ENCODE data around the gene FBXO44. TPM values are rescaled to one million over a fixed set of nuclear protein-coding genes. Genes with fewer than 3 reads are reported as not detected.

The FBXO44 gene
- total and polyA plus RNA-seq, 10 of the 15 experiments (the other 5 are each of a cell fraction or from before 2014, with no cell fraction given): 0.77 to 22.4 (median 8.2) TPM

DNA sequence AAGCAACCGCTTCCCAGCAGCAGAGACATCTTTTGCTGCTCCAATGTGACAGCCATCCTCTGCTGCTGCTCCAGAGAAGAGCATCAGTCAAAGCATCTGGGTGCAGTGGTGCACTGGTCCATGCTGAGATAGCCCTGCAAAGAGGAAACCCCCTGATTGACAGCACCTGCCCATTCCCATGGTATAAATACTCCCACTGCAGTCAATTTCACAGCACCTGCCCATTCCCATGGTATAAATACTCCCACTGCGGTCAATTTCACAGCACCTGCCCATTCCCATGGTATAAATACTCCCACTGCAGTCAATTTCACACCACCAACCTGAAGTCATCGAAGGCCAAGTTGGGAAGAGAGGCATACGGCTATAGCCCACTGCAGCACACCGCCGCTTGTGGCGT, 25.9 kb upstream of the FBXO44 start:
- Histone ChIP-seq H3K9ac (ENCODE audit: control insufficient read depth, insufficient read depth, low read length) (no peak overlapping the region), H2AFZ (ENCODE audit: control insufficient read depth, low read depth, low read length) (no peak overlapping the region), H3K36me3 (ENCODE audit: control insufficient read depth in 2 of 2, insufficient read depth in 2 of 2, low read length in 1 of 2) (no peaks in the 10 kb centered on the region), H3K79me2 (ENCODE audit: control insufficient read depth, insufficient read depth, low read length) (no peaks in the 10 kb centered on the region), H4K20me1 (ENCODE audit: control insufficient read depth, insufficient read depth) (no peaks in the 10 kb centered on the region), H3K9me3 (replicated peaks; ENCODE audit: control insufficient read depth, insufficient read depth, low read length) (no peaks in the 10 kb centered on the region), H3K4me2 (ENCODE audit: control insufficient read depth, insufficient read depth) (no peak overlapping the region), H3K27me3 (replicated peaks in 1 of 2; ENCODE audit: control insufficient read depth in 2 of 2, insufficient read depth in 2 of 2, low read length in 1 of 2) (peaks cover 0 to 5% of the 10 kb centered on the region in 2 experiments; a peak in 2 of 4 replicates), H3K4me3 (no peak overlapping the region), H3K27ac (ENCODE audit: control insufficient read depth, insufficient read depth) (no peak overlapping the region), H3K4me1 (ENCODE audit: control insufficient read depth, insufficient read depth, low read length) (no peaks in the 10 kb centered on the region)
- CTCF ChIA-PET: interaction anchor here (2.2 kb wide), 1 partner anchor 14 kb away, joined by 6 read pairs; no protein-coding TSS in a partner anchor
- TF ChIP-seq RB1 (IDR thresholded peaks at IDR 0.05; ENCODE audit: borderline replicate concordance) (no peak), POU2F2 (IDR thresholded peaks at IDR 0.05; ENCODE audit: borderline replicate concordance, low read depth, low read length) (no peak), TCF7 (IDR thresholded peaks at IDR 0.05; ENCODE audit: borderline replicate concordance) (no peak), FOXK2 (IDR thresholded peaks at IDR 0.05) (no peak), CBX3 (IDR thresholded peaks at IDR 0.05; ENCODE audit: borderline replicate concordance, low read depth) (no peak), PAX8 (IDR thresholded peaks at IDR 0.05) (no peak), BRCA1 (IDR thresholded peaks at IDR 0.05; ENCODE audit: low read depth, low read length) (no peak), EED (IDR thresholded peaks at IDR 0.05; ENCODE audit: low read depth) (no peak)
- TF ChIP-seq, protein P1, sequence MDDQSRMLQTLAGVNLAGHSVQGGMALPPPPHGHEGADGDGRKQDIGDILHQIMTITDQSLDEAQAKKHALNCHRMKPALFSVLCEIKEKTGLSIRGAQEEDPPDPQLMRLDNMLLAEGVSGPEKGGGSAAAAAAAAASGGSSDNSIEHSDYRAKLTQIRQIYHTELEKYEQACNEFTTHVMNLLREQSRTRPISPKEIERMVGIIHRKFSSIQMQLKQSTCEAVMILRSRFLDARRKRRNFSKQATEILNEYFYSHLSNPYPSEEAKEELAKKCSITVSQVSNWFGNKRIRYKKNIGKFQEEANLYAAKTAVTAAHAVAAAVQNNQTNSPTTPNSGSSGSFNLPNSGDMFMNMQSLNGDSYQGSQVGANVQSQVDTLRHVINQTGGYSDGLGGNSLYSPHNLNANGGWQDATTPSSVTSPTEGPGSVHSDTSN (IDR thresholded peaks at IDR 0.05; ENCODE audit: insufficient replicate concordance, low read depth, low read length): no peak
- TF ChIP-seq, protein P2, sequence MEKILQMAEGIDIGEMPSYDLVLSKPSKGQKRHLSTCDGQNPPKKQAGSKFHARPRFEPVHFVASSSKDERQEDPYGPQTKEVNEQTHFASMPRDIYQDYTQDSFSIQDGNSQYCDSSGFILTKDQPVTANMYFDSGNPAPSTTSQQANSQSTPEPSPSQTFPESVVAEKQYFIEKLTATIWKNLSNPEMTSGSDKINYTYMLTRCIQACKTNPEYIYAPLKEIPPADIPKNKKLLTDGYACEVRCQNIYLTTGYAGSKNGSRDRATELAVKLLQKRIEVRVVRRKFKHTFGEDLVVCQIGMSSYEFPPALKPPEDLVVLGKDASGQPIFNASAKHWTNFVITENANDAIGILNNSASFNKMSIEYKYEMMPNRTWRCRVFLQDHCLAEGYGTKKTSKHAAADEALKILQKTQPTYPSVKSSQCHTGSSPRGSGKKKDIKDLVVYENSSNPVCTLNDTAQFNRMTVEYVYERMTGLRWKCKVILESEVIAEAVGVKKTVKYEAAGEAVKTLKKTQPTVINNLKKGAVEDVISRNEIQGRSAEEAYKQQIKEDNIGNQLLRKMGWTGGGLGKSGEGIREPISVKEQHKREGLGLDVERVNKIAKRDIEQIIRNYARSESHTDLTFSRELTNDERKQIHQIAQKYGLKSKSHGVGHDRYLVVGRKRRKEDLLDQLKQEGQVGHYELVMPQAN (conservative IDR thresholded peaks at IDR 0.05): no peak
- TF ChIP-seq, protein P3, sequence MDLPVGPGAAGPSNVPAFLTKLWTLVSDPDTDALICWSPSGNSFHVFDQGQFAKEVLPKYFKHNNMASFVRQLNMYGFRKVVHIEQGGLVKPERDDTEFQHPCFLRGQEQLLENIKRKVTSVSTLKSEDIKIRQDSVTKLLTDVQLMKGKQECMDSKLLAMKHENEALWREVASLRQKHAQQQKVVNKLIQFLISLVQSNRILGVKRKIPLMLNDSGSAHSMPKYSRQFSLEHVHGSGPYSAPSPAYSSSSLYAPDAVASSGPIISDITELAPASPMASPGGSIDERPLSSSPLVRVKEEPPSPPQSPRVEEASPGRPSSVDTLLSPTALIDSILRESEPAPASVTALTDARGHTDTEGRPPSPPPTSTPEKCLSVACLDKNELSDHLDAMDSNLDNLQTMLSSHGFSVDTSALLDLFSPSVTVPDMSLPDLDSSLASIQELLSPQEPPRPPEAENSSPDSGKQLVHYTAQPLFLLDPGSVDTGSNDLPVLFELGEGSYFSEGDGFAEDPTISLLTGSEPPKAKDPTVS (IDR thresholded peaks at IDR 0.05; ENCODE audit: low read depth, low read length): no peak
- TF ChIP-seq, protein P4, sequence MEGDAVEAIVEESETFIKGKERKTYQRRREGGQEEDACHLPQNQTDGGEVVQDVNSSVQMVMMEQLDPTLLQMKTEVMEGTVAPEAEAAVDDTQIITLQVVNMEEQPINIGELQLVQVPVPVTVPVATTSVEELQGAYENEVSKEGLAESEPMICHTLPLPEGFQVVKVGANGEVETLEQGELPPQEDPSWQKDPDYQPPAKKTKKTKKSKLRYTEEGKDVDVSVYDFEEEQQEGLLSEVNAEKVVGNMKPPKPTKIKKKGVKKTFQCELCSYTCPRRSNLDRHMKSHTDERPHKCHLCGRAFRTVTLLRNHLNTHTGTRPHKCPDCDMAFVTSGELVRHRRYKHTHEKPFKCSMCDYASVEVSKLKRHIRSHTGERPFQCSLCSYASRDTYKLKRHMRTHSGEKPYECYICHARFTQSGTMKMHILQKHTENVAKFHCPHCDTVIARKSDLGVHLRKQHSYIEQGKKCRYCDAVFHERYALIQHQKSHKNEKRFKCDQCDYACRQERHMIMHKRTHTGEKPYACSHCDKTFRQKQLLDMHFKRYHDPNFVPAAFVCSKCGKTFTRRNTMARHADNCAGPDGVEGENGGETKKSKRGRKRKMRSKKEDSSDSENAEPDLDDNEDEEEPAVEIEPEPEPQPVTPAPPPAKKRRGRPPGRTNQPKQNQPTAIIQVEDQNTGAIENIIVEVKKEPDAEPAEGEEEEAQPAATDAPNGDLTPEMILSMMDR (IDR thresholded peaks at IDR 0.05 in 2 of 3, conservative IDR thresholded peaks at IDR 0.05 in 1 of 3; ENCODE audit: control insufficient read depth in 2 of 3, extremely low read depth in 1 of 3, insufficient read depth in 1 of 3, low read depth in 3 of 3, low read length in 3 of 3): no peak
- TF ChIP-seq, protein P5, sequence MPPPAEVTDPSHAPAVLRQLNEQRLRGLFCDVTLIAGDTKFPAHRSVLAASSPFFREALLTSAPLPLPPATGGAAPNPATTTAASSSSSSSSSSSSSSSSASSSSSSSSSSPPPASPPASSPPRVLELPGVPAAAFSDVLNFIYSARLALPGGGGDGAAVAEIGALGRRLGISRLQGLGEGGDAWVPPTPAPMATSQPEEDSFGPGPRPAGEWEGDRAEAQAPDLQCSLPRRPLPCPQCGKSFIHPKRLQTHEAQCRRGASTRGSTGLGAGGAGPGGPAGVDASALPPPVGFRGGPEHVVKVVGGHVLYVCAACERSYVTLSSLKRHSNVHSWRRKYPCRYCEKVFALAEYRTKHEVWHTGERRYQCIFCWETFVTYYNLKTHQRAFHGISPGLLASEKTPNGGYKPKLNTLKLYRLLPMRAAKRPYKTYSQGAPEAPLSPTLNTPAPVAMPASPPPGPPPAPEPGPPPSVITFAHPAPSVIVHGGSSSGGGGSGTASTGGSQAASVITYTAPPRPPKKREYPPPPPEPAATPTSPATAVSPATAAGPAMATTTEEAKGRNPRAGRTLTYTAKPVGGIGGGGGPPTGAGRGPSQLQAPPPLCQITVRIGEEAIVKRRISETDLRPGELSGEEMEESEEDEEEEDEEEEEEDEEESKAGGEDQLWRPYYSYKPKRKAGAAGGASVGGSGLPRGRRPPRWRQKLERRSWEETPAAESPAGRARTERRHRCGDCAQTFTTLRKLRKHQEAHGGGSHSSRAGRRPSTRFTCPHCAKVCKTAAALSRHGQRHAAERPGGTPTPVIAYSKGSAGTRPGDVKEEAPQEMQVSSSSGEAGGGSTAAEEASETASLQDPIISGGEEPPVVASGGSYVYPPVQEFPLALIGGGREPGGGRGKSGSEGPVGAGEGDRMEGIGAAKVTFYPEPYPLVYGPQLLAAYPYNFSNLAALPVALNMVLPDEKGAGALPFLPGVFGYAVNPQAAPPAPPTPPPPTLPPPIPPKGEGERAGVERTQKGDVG (CRISPR knock-in tag; IDR thresholded peaks at IDR 0.05): no peak
- in situ Hi-C loops (cut with MboI): no loop called here
- POLR2A ChIA-PET: no interaction called here
- ATAC-seq (no peak), DNase-seq (ENCODE audit: low read depth, low spot score) (no peak), FAIRE-seq (no peak)
- no TSS peak for BruUV-seq (replicated peaks)
- intact Hi-C loops (cut with micrococcal nuclease; ENCODE audit: unreplicated experiment): no loop called here
- SMC1A ChIA-PET (ENCODE audit: uncharacterized antibody, unreplicated experiment): no interaction called here
- RAD21 ChIA-PET (ENCODE audit: unreplicated experiment): no interaction called here
- WGBS (ENCODE audit: insufficient coverage, insufficient replicate concordance, low lambda C conversion rate, missing lambda C conversion rate): 38% methylated on average over 7 of the region's 7 CpGs

Data from GM12878 (cell line).